ENCODE results near the gene USP10.

DNA sequence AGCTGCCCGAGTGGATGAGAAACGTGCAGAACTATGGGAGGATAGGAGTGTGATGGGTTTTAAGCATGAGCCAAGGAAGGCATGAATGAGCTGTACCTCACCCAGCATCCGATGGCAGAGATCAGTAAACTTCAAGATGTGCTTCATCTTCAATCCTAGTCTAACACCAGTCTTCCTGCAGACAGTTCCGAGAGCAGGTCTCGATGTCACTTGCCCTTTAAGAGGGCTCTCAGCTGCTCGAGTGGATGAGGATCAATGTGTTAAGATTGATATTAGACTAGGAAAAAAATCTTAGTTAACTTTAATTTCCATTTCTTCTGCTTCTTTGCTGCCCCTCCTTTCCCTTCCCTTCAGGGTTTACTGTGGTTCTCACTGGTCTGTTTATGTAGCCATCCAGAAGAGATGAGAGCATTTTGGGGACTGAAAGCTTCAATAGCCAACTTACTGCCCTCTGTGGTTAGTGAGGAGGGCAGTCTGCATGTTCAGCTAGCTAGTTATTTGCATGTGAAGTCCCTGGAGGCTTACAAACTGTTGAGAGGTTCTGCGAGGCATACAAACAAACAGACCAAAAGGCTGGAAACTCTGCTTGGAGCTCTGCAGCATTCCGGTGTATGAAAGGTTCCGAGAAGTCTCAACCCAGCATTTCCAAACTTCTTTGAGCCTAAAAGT is 36.2 kb upstream of the USP10 start:
- TF ChIP-seq, protein P1, sequence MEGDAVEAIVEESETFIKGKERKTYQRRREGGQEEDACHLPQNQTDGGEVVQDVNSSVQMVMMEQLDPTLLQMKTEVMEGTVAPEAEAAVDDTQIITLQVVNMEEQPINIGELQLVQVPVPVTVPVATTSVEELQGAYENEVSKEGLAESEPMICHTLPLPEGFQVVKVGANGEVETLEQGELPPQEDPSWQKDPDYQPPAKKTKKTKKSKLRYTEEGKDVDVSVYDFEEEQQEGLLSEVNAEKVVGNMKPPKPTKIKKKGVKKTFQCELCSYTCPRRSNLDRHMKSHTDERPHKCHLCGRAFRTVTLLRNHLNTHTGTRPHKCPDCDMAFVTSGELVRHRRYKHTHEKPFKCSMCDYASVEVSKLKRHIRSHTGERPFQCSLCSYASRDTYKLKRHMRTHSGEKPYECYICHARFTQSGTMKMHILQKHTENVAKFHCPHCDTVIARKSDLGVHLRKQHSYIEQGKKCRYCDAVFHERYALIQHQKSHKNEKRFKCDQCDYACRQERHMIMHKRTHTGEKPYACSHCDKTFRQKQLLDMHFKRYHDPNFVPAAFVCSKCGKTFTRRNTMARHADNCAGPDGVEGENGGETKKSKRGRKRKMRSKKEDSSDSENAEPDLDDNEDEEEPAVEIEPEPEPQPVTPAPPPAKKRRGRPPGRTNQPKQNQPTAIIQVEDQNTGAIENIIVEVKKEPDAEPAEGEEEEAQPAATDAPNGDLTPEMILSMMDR (IDR thresholded peaks at IDR 0.05), result no peak
- no peak for TF ChIP-seq ZFX (IDR thresholded peaks at IDR 0.05; ENCODE audit: borderline replicate concordance)

Data from 22Rv1 (cell line).